GM12872 (cell line): ENCODE measurements around the gene SSUH2.

Experiments used
- CTCF ChIP-seq: IDR thresholded peaks from 3 replicates; pipeline ENCODE4 v1.5.1; 2011; ENCODE audit warnings: low read depth, mild to moderate bottlenecking, low read length, moderate library complexity; ENCODE audit not compliant: insufficient read depth

SSUH2 gene

GRCh38 chr3:8645712-8646111 is 1.1 kb upstream of the SSUH2 start:
- TF ChIP-seq CTCF: no peak

- TF ChIP-seq CTCF: no peak
These were observed 769 bp downstream of the SSUH2 start for GRCh38 chr3:8643693-8644365.

GRCh38 chr3:8642001-8642400 is 2.6 kb downstream of the SSUH2 start:
- TF ChIP-seq CTCF: no peak

GRCh38 chr3:8641472-8641871 is 3.1 kb downstream of the SSUH2 start:
- TF ChIP-seq CTCF: no peak

GRCh38 chr3:8640223-8640622 is 4.4 kb downstream of the SSUH2 start:
- TF ChIP-seq CTCF: no peak

- no peak for TF ChIP-seq CTCF
These were observed 5.0 kb downstream of the SSUH2 start for GRCh38 chr3:8639659-8640000.

GRCh38 chr3:8638994-8639658 is 5.5 kb downstream of the SSUH2 start:
- TF ChIP-seq CTCF: no peak
